ENCODE data around the gene GCN1.

GCN1 gene

DNA sequence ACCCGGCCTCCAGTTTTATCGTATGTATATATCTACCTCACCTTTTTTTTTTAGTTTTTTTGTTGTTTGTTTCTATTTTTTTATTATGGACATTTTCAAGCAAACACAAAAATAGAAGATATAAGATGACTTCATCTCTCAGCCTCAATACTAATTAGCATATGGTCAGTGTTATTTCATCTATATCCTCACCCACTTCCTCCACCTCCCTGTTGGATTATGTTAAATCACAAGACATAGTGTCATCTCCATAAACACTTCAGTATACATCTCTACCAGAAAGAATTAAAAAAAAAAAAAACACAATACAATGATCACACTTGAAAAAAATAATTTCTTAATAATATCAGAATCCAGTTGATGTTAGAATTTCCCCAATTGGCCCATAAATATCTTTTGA, 112.9 kb downstream of the GCN1 start:
- Histone ChIP-seq H3K9me3 (ENCODE audit: control insufficient read depth, low read length) (no peaks in the 10 kb centered on the region), H3K4me1 (ENCODE audit: control insufficient read depth, insufficient read depth, low read length) (peaks cover 3% of the 10 kb centered on the region), H3K27me3 (replicated peaks; ENCODE audit: control insufficient read depth, insufficient read depth, low read length) (peaks cover 10% of the 10 kb centered on the region), H3K9ac (ENCODE audit: low read length) (no peak overlapping the region), H3K36me3 (ENCODE audit: control insufficient read depth, insufficient read depth, low read length, severe bottlenecking) (no peaks in the 10 kb centered on the region), H3K4me3 (ENCODE audit: low read length) (no peak overlapping the region)
- no peak for DNase-seq (ENCODE audit: low read depth)

DNA sequence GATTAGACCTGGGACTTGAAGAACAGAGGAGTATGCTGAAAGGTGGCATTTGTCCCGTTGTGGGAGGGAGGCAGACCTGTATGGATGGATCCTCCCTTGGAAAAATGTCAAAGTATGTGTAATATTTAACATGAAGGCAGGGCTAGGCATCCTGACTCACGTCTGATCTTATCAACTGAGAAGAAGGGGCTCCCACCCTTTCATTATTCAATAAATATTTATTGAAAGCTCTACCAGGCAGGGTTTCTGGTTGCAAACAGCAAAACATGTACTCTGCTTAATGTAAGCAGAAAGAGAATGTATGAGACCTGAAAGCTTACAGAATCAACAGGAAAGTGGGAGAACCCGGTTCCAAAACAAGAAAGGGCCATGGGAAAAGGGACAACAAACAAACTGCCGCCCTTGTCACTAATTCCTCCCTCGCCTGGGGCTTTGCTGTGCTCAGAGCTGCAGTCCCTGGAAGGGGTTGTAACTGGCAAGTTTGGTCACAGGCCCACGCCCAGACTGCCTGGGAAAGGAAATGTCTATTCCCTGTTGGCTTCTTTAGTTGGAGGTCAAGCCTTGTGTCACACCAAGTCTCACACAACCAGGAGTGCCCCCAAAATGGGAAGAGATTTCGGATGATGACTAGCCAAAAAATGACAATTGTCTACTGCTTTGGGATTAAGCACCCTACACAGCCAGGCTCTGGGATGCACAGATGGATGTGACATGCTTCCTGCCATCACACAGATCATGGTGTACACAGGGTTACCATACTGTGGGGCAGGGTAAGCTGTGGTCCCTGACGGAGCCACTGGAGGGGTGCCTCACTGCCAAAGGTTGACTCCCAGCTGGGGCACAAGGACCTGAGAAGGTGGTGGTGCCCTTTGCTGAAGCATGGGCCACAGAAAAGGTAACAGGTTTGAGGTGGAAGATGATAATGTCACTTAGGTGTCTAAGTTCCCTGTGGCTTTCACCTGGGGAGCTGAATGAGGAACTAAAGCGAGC, 114.8 kb downstream of the GCN1 start:
- no peak overlapping the region for H3K9ac ChIP-seq (ENCODE audit: low read length)

DNA sequence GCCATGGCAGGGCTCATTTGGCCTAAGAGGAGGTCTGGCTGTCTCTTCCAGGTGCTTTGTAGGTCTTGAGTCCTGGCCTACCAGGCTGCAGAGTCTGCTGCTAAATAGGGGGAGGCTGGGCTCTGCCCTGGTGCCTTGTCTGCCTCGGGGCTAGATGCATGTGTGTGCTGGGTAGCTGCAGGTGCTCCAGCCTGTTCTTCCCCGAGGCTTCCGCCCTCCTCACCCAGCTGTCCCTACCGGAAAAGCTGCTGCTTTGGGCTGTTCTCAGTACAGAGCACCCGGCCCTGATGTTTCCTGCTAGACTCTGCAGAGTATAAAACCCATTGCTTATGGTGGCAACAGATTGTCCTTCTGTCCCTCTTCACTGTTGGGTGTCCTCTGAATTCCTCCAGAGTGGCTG, 115.6 kb downstream of the GCN1 start:
- Histone ChIP-seq H3K4me3 (ENCODE audit: low read length) (no peak overlapping the region), H3K36me3 (ENCODE audit: control insufficient read depth, insufficient read depth, low read length, severe bottlenecking) (no peaks in the 10 kb centered on the region), H3K9me3 (ENCODE audit: control insufficient read depth, low read length) (no peaks in the 10 kb centered on the region), H3K27me3 (replicated peaks; ENCODE audit: control insufficient read depth, insufficient read depth, low read length) (peaks cover 34% of the 10 kb centered on the region), H3K4me1 (ENCODE audit: control insufficient read depth, insufficient read depth, low read length) (no peaks in the 10 kb centered on the region), H3K9ac (ENCODE audit: low read length) (no peak overlapping the region)
- DNase-seq (ENCODE audit: low read depth), result no peak

More for the DNA sequence above, 114.8 kb downstream of the GCN1 start:
- Histone ChIP-seq H3K4me1 (ENCODE audit: control insufficient read depth, insufficient read depth, low read length) (no peaks in the 10 kb centered on the region), H3K9me3 (ENCODE audit: control insufficient read depth, low read length) (no peaks in the 10 kb centered on the region), H3K36me3 (ENCODE audit: control insufficient read depth, insufficient read depth, low read length, severe bottlenecking) (no peaks in the 10 kb centered on the region), H3K27me3 (replicated peaks; ENCODE audit: control insufficient read depth, insufficient read depth, low read length) (peaks cover 27% of the 10 kb centered on the region), H3K4me3 (ENCODE audit: low read length) (no peak overlapping the region)
- DNase-seq (ENCODE audit: low read depth), result no peak

DNA sequence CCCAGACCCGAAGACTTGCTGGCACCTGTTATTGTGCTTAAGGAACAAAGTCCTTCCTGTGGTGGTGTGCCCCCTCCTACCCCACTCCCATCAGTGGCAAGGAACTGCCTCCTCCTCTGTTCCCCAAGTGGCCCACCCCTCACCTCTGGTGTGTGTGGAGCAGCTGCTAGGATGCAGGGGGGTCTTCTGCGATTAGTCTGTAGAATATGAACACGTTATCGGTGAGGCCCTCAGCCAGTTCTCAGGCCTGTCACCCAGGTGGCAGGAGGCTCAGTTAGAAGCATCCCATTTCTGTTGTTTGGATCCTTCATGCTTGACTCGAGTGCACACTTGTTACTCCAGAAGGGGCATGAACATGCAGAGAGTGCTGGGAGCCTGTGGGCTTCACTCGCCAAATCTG, 117.3 kb downstream of the GCN1 start:
- Histone ChIP-seq H3K9me3 (ENCODE audit: control insufficient read depth, low read length) (no peaks in the 10 kb centered on the region), H3K9ac (ENCODE audit: low read length) (no peak overlapping the region), H3K36me3 (ENCODE audit: control insufficient read depth, insufficient read depth, low read length, severe bottlenecking) (no peaks in the 10 kb centered on the region), H3K4me3 (ENCODE audit: low read length) (no peak overlapping the region), H3K27me3 (replicated peaks; ENCODE audit: control insufficient read depth, insufficient read depth, low read length) (peaks cover 47% of the 10 kb centered on the region), H3K4me1 (ENCODE audit: control insufficient read depth, insufficient read depth, low read length) (no peaks in the 10 kb centered on the region)
- DNase-seq (ENCODE audit: low read depth), result no peak
